Activated effector memory CD4-positive, alpha-beta T cell treated with anti-CD3 and anti-CD28 coated beads, Interleukin-2, amount 50 U/mL, for 16 hours (primary cell): ENCODE data around the gene MKNK2.
A peak's percentile ranks its signal among the peaks of the same experiment; 100 is the strongest.

Experiments
- DNase-seq: peaks from one replicate; pipeline ENCODE4 v3.0.0-alpha.2; 2020

The MKNK2 gene

GRCh38 chr19:2079865-2080301 is 28.8 kb upstream of the MKNK2 start:
- DNase-seq, result no peak

GRCh38 chr19:2079076-2079864 is 28.2 kb upstream of the MKNK2 start:
- no peak for DNase-seq

- DNase-seq, result no peak
Measured at GRCh38 chr19:2077833-2078619, 27.0 kb upstream of the MKNK2 start.

GRCh38 chr19:2077398-2077797 is 26.4 kb upstream of the MKNK2 start:
- no peak for DNase-seq

GRCh38 chr19:2076526-2076944 is 25.5 kb upstream of the MKNK2 start:
- no peak for DNase-seq

- no peak for DNase-seq
Measured at GRCh38 chr19:2072757-2073551, 21.9 kb upstream of the MKNK2 start.

GRCh38 chr19:2070986-2071673 is 20.1 kb upstream of the MKNK2 start:
- DNase-seq, result no peak

GRCh38 chr19:2070436-2070827 is 19.4 kb upstream of the MKNK2 start:
- no peak for DNase-seq

GRCh38 chr19:2064788-2065524 is 13.9 kb upstream of the MKNK2 start:
- no peak for DNase-seq

GRCh38 chr19:2064395-2064787 is 13.3 kb upstream of the MKNK2 start:
- DNase-seq, result no peak

- DNase-seq, result no peak
Measured at GRCh38 chr19:2063824-2064223, 12.8 kb upstream of the MKNK2 start.

GRCh38 chr19:2062770-2063169 is 11.7 kb upstream of the MKNK2 start:
- no peak for DNase-seq

- no peak for DNase-seq
Measured at GRCh38 chr19:2062389-2062729, 11.3 kb upstream of the MKNK2 start.

- DNase-seq, result peak; percentile 100
Measured at GRCh38 chr19:2061495-2062388, 10.7 kb upstream of the MKNK2 start.

GRCh38 chr19:2060884-2061494 is 9.9 kb upstream of the MKNK2 start:
- no peak for DNase-seq

GRCh38 chr19:2059422-2060201 is 8.6 kb upstream of the MKNK2 start:
- DNase-seq, result no peak

GRCh38 chr19:2058570-2059421 is 7.8 kb upstream of the MKNK2 start:
- no peak for DNase-seq
